Stimulated activated CD8-positive, alpha-beta memory T cell treated with anti-CD3 and anti-CD28 coated beads, Interleukin-7, amount 100 ng/mL, for 4 hours (primary cell): Measurements from ENCODE around the gene POLR2F.
"Not testable (repeated sequence)": the region's sequence is repeated elsewhere in the genome, so short reads cannot be mapped to it uniquely, and the experiment has no call there.

ENCODE experiments used
- DNase-seq, 2 donors: peaks; one replicate each; pipeline ENCODE4 v3.0.0-alpha.2; 2020; ENCODE audit warnings: low read depth in 2 of 2

Gene POLR2F

GRCh38 chr22:37953062-37953436 is 450 bp upstream of the POLR2F start:
- DNase-seq = no peak

DNA sequence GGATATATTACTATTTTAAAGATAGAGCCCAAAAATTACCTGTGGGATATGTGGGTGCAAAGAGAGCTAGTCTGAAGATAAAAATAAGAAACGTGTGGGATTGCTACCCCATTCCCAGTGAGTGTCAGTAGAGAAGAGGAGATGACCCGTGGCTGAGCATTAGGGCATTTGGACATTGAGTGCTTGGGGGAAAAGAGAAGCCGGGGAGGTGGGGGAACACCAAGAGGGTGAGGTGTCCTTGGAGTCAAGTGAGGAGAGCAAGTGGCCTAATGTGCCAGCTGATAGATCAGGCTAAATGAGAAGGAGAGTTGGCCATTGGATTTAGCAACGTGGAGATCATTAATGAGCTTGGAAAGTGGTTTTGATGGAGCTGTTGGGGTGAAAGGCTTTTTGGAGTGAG is 1.2 kb downstream of the POLR2F start:
- no peak for DNase-seq

GRCh38 chr22:37955825-37956397 is 2.4 kb downstream of the POLR2F start:
- not testable (repeated sequence) for DNase-seq

GRCh38 chr22:37957232-37957631 is 3.7 kb downstream of the POLR2F start:
- DNase-seq = no peak

- no peak for DNase-seq
Observed at GRCh38 chr22:37959231-37959825, 5.8 kb downstream of the POLR2F start.

DNA sequence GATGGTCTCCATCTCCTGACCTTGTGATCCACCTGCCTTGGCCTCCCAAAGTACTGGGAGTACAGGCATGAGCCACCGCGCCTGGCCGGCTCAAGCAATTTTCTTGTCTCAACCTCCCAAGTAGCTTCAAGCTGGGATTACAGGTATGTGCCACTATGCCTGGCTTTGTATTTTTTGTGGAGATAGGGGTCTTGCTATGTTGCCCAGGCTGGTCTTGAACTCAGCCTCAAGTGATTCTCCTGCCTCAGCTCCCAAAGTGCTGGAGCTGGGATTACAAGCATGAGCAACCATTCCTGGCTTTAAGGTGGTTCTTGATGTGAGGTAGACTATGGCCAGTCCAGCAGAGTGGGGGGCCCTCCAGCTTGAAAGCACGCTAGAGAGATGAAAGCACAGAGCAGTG is 7.6 kb downstream of the POLR2F start:
- no peak for DNase-seq

GRCh38 chr22:37965940-37966664 is 12.6 kb downstream of the POLR2F start:
- DNase-seq = no peak

DNA sequence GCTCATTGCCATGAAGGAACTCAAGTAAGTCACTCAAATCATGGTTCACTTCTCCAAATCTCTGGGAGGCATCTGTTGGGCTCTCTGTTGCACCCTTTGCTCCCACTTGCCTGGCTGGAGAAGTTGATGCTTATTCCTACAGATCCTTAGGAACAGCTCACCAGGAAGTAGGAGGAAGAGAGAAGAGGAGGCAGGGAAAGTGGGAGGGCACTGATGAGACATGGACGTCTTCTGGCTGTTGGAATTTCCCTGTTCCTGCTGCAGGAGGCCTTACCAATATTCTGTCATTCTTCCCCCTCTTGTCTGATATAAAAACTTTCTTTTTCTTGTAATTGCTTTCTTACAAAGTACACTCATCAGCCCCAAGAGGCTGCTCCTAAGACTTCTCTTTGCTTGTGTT is 13.6 kb downstream of the POLR2F start:
- DNase-seq = no peak

DNA sequence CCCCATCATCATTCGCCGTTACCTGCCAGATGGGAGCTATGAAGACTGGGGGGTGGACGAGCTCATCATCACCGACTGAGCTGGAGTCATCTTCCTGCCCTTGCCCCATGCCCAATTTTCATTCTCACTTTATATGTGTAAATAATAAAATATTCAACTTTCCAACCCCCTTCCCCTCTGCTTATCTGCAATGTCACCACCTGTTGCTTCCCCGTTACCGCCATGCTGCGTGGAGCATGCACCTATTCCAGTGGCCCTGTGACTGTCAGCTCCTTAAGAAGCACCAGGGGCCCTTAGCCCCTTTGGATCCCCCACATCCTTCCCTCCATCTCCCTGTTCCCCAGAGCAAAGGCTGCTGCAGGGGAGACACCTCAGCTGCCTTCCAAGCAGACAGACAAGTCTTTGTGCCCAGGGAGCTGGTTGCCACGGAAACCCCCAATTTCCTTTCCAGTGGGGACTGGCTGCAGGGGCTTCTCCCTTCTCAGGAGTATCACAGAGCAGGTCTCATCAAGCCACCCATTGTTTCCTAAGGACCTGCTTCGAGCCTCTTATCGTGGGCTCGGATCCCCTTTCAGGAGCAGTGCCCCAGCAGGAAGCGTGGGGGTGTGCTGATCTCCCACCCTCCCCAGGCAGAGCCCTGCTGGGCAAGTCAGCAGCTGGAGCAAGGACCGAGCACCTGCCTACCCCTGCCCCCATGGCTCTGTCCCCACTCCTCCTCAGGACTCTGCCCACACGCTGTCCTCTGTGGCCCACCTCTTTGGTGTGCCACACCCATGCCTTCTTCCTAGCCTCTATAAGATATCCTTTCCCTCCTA is 14.3 kb downstream of the POLR2F start:
- DNase-seq = no peak

- DNase-seq = no peak
Observed at GRCh38 chr22:37968452-37969251, 15.2 kb downstream of the POLR2F start.

DNA sequence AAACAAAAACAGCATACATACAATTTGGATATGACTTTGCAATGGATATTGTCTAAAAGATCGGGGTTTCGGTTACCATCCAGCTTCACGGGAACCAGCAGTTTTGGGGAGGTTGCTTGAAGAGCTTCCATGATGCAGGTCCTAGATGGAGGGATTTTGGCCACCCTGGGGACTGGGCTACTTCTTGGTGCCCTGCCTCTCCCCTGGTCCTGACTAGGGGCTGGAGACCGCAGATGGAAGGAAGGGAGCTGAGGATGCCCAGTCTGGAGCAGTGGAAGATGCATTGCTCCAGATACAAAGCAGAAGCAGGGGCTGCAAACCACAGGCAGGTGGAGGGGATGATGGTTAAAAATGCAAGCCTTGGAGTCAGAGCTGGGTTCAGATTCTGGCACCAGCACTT is 17.4 kb downstream of the POLR2F start:
- DNase-seq = no peak

- no peak for DNase-seq
Observed at GRCh38 chr22:37971475-37972434, 18.3 kb downstream of the POLR2F start.

- DNase-seq = no peak
Observed at GRCh38 chr22:37972527-37972926, 19.0 kb downstream of the POLR2F start.

DNA sequence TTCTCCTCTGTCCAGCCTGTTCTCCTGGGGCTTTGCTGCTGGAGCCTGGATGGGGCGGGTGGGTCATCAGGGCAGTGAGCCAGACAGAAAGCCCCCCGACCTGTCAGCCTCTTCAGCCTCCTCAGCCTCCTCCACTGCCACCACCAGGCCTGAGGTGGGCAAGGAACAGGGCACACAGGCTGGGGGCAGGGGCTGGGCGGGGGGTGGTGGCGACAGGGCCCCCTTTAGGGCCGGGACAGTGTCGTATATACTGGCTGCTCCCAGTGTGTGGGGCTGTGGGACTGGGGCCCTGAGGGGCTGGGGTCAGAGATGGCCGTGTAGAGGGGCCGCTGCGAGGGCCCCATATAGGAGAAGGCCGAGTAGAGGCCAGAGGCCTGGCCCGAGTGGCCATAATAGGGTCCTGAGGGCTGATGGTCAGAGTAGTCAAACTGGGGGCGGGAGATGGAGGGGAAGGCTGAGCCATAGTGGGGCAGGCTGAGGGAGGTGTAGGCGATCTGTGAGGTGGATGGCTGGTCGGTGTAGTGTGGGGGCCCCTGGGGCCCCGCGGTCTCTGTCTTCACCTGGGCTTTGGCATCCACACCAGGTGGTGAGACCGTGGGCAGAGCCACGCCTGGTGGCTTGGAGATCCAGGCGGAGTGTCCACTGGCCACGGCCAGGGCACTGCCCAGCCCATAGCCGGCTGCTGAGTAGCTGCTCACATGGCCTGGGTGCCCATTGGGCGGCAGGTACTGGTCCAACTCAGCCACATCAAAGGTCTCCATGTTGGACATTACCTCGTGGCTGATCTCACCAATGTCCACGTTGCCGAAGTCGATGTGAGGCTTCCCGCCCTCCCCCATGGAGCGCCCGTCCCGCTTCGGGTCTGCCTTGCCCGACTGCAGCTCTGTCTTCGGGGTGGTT is 20.0 kb downstream of the POLR2F start:
- DNase-seq = no peak

DNA sequence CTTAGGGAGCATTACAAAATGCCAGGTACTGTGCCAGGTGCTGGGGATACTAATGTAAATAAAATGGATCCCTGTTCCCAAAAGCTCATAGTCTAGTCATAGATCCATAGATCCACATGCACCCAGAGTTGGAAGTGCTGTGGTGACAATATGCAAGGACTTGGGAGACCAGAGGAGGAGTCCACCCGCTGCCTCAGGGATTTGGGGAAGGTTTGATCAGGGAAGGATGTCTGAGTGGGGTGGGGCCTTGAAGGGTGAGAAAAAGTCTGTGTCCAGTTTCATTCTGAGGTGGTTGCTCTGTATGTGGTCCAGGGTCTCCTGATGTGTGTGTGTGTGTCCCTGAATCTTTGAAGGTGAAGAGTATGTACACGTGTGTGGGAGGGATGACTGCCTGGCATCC is 21.7 kb downstream of the POLR2F start:
- no peak for DNase-seq

GRCh38 chr22:37976022-37976421 is 22.5 kb downstream of the POLR2F start:
- DNase-seq = not testable (repeated sequence)

GRCh38 chr22:37976547-37976946 is 23.0 kb downstream of the POLR2F start:
- no peak for DNase-seq

GRCh38 chr22:37979782-37980181 is 26.3 kb downstream of the POLR2F start:
- DNase-seq = no peak

DNA sequence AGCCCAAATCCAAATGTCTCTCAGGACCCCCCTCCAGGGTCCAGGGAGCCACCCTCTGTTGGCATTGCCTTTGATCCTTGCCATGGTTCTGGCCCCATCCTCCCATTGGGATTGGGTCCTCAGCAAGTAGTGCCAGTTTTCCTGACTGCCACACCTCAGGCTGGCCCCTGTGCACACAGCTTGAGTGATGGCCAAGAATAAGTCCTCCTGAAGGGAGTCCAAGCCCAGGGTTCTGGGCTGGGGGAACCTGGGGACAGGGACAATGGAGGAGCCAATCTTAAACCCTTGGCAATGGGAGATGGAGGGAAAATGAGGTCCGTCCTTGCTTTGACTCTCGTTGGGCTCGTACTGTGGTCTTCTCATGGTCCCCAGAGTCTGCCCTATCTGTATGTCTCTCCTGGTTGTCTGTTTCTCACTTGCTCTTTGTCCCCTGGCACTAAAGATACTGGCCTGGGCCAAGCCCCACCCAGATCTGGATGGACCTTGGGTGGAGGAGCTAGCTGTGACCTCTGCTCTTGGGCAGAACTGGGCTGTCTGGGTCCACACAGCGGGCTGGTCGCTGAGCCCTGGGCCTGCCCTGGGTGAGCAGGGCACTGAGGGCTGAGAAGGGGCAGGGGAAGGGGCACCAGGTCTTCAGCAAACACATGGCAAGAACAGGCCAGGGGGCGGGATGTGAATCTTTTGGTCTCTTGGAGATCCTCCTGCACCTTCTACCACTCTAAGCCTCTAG is 27.9 kb downstream of the POLR2F start:
- DNase-seq = no peak
